Skeletal muscle cell (primary cell): ENCODE results near the gene CNGB1.
"Not testable (repeated sequence)": the region's sequence is repeated elsewhere in the genome, so short reads cannot be mapped to it uniquely, and the experiment has no call there.

Source experiments
- DNase-seq: peaks from one replicate; pipeline ENCODE4 v3.0.0-alpha.2; 2010; ENCODE audit warnings: low read depth
- H3K4me3 ChIP-seq: 2 replicates; pipeline ENCODE4 v1.5.1; 2011; ENCODE audit warnings: low read depth, mild to moderate bottlenecking, control low read depth, low read length, moderate library complexity

The CNGB1 gene

GRCh38 chr16:57846931-57847330 is 124.0 kb downstream of the CNGB1 start:
- H3K4me3 ChIP-seq, DNase-seq: not testable (repeated sequence)

GRCh38 chr16:57846078-57846697 is 124.7 kb downstream of the CNGB1 start:
- no peak for DNase-seq
- no peak overlapping the region for H3K4me3 ChIP-seq

- no peak overlapping the region for H3K4me3 ChIP-seq
- DNase-seq, result no peak
Measured at GRCh38 chr16:57845115-57845514, 125.8 kb downstream of the CNGB1 start.

- DNase-seq, result no peak
Measured at GRCh38 chr16:57844416-57845030, 126.4 kb downstream of the CNGB1 start.

GRCh38 chr16:57843400-57843799 is 127.5 kb downstream of the CNGB1 start:
- no peak overlapping the region for H3K4me3 ChIP-seq
- no peak for DNase-seq

More at GRCh38 chr16:57844416-57845030, 126.4 kb downstream of the CNGB1 start:
- no peak overlapping the region for H3K4me3 ChIP-seq

- no peak overlapping the region for H3K4me3 ChIP-seq
- DNase-seq, result no peak
Measured at GRCh38 chr16:57842601-57843000, 128.3 kb downstream of the CNGB1 start.

- no peak for DNase-seq
- H3K4me3 ChIP-seq, result no peak overlapping the region
Measured at GRCh38 chr16:57840833-57841232, 130.1 kb downstream of the CNGB1 start.

GRCh38 chr16:57838161-57838560 is 132.8 kb downstream of the CNGB1 start:
- DNase-seq, result no peak
- no peak overlapping the region for H3K4me3 ChIP-seq

- DNase-seq, result no peak
- H3K4me3 ChIP-seq, result no peak overlapping the region
Measured at GRCh38 chr16:57837305-57838125, 133.4 kb downstream of the CNGB1 start.

GRCh38 chr16:57835439-57835838 is 135.5 kb downstream of the CNGB1 start:
- H3K4me3 ChIP-seq, DNase-seq: not testable (repeated sequence)

- no peak overlapping the region for H3K4me3 ChIP-seq
- no peak for DNase-seq
Measured at GRCh38 chr16:57834936-57835335, 136.0 kb downstream of the CNGB1 start.
